Activated T-cell treated with anti-CD3 and anti-CD28 coated beads, Interleukin-2, amount 50 U/mL, for 72 hours (primary cell): Measurements from ENCODE around the gene TSHZ3. TPM values are rescaled to one million over a fixed set of nuclear protein-coding genes. Genes with fewer than 3 reads are reported as not detected.

Experiments used
- ATAC-seq, 2 donors: fragments of 150-1000 bp; cut with Tn5 transposase; replicated peaks in 1 of 2; 2 replicates each; pipeline ENCODE4 v1.10.0; 2021; ENCODE audit warnings: moderate library complexity in 2 of 2, mild to moderate bottlenecking in 1 of 2
- DNase-seq, 2 donors: peaks; one replicate each; pipeline ENCODE4 v3.0.0; 2021 to 2022; ENCODE audit warnings: mixed read lengths in 1 of 2
- H3K27ac Mint-ChIP-seq: one replicate; pipeline ENCODE4 v1.8.0; 2022; ENCODE audit warnings: mild to moderate bottlenecking, moderate library complexity, mixed read lengths
- H3K27me3 Mint-ChIP-seq: one replicate; pipeline ENCODE4 v1.8.0; 2022; ENCODE audit warnings: low read depth, mixed read lengths
- H3K36me3 Mint-ChIP-seq, 2 donors: one replicate each; pipeline ENCODE4 v1.8.0; 2022; ENCODE audit warnings: mixed read lengths in 2 of 2, mild to moderate bottlenecking in 1 of 2; ENCODE audit not compliant: insufficient read depth in 2 of 2
- H3K4me1 Mint-ChIP-seq: one replicate; pipeline ENCODE4 v1.8.0; 2022; ENCODE audit warnings: low read depth, mixed read lengths
- H3K4me3 Mint-ChIP-seq, 2 donors: one replicate each; pipeline ENCODE4 v1.8.0; 2022; ENCODE audit warnings: mild to moderate bottlenecking in 2 of 2, mixed read lengths in 2 of 2, moderate library complexity in 2 of 2
- H3K9me3 Mint-ChIP-seq, 2 donors: one replicate each; pipeline ENCODE4 v1.8.0; 2022; ENCODE audit warnings: mixed read lengths in 2 of 2
- total RNA-seq, 2 donors: library from RNA; stranded (reverse); gene quantifications; one replicate each; pipeline ENCODE4 v1.2.3, GENCODE V29; 2022

The TSHZ3 gene
- total RNA-seq, 2 donors from 2014 or later: 0.74 to 3.0 TPM

- H3K27ac Mint-ChIP-seq: no peak overlapping the region
- H3K9me3 Mint-ChIP-seq: no peaks in the 10 kb centered on the region
- ATAC-seq: no peak
- peaks cover 22% of the 10 kb centered on the region for H3K27me3 Mint-ChIP-seq
- H3K4me3 Mint-ChIP-seq: no peak overlapping the region
- H3K4me1 Mint-ChIP-seq: no peaks in the 10 kb centered on the region
- H3K36me3 Mint-ChIP-seq: no peaks in the 10 kb centered on the region
- DNase-seq: no peak
Measured at GRCh38 chr19:31263328-31263727, 85.9 kb downstream of the TSHZ3 start.

GRCh38 chr19:31262725-31263191 lies 86.5 kb downstream of the TSHZ3 start:
- Mint-ChIP-seq H3K27me3 (peaks cover 22% of the 10 kb centered on the region), H3K4me1 (no peaks in the 10 kb centered on the region), H3K4me3 (no peak overlapping the region), H3K27ac (no peak overlapping the region), H3K9me3 (no peaks in the 10 kb centered on the region), H3K36me3 (no peaks in the 10 kb centered on the region)
- DNase-seq: no peak
- ATAC-seq: no peak

- peaks cover 22% of the 10 kb centered on the region for H3K27me3 Mint-ChIP-seq
- no peak overlapping the region for H3K27ac Mint-ChIP-seq
- no peak for DNase-seq
- H3K9me3 Mint-ChIP-seq: no peaks in the 10 kb centered on the region
- H3K4me1 Mint-ChIP-seq: no peaks in the 10 kb centered on the region
- H3K4me3 Mint-ChIP-seq: no peak overlapping the region
- H3K36me3 Mint-ChIP-seq: no peaks in the 10 kb centered on the region
- ATAC-seq: no peak
Measured at GRCh38 chr19:31261603-31262212, 87.5 kb downstream of the TSHZ3 start.

GRCh38 chr19:31261019-31261602 lies 88.1 kb downstream of the TSHZ3 start:
- H3K27me3 Mint-ChIP-seq: peaks cover 22% of the 10 kb centered on the region
- H3K4me1 Mint-ChIP-seq: no peaks in the 10 kb centered on the region
- H3K9me3 Mint-ChIP-seq: no peaks in the 10 kb centered on the region
- no peak overlapping the region for H3K27ac Mint-ChIP-seq
- no peak for DNase-seq
- H3K4me3 Mint-ChIP-seq: no peak overlapping the region
- no peak for ATAC-seq
- no peaks in the 10 kb centered on the region for H3K36me3 Mint-ChIP-seq

GRCh38 chr19:31260171-31260933 lies 88.9 kb downstream of the TSHZ3 start:
- Mint-ChIP-seq H3K36me3 (no peaks in the 10 kb centered on the region), H3K27me3 (peaks cover 22% of the 10 kb centered on the region), H3K9me3 (no peaks in the 10 kb centered on the region), H3K4me1 (no peaks in the 10 kb centered on the region), H3K27ac (no peak overlapping the region), H3K4me3 (no peak overlapping the region)
- DNase-seq (no peak), ATAC-seq (no peak)

GRCh38 chr19:31258211-31259052 lies 90.8 kb downstream of the TSHZ3 start:
- Mint-ChIP-seq H3K9me3 (no peaks in the 10 kb centered on the region), H3K4me3 (no peak overlapping the region), H3K4me1 (no peaks in the 10 kb centered on the region), H3K27ac (no peak overlapping the region), H3K36me3 (no peaks in the 10 kb centered on the region), H3K27me3 (peaks cover 22% of the 10 kb centered on the region)
- DNase-seq (no peak), ATAC-seq (no peak)

GRCh38 chr19:31257426-31258130 lies 91.7 kb downstream of the TSHZ3 start:
- Mint-ChIP-seq H3K4me3 (no peak overlapping the region), H3K27ac (no peak overlapping the region), H3K36me3 (no peaks in the 10 kb centered on the region), H3K4me1 (no peaks in the 10 kb centered on the region), H3K27me3 (peaks cover 19% of the 10 kb centered on the region), H3K9me3 (no peaks in the 10 kb centered on the region)
- DNase-seq: no peak
- ATAC-seq: no peak

GRCh38 chr19:31257025-31257424 lies 92.2 kb downstream of the TSHZ3 start:
- Mint-ChIP-seq H3K36me3 (no peaks in the 10 kb centered on the region), H3K4me1 (no peaks in the 10 kb centered on the region), H3K27me3 (peaks cover 19% of the 10 kb centered on the region), H3K4me3 (no peak overlapping the region), H3K9me3 (no peaks in the 10 kb centered on the region), H3K27ac (no peak overlapping the region)
- ATAC-seq: no peak
- DNase-seq: no peak

- ATAC-seq: no peak
- H3K36me3 Mint-ChIP-seq: no peaks in the 10 kb centered on the region
- DNase-seq: no peak
- H3K4me1 Mint-ChIP-seq: no peaks in the 10 kb centered on the region
- H3K9me3 Mint-ChIP-seq: no peaks in the 10 kb centered on the region
- no peak overlapping the region for H3K27ac Mint-ChIP-seq
- no peak overlapping the region for H3K4me3 Mint-ChIP-seq
- H3K27me3 Mint-ChIP-seq: peaks cover 16% of the 10 kb centered on the region
Measured at GRCh38 chr19:31256593-31256960, 92.7 kb downstream of the TSHZ3 start.

- Mint-ChIP-seq H3K4me1 (no peaks in the 10 kb centered on the region), H3K36me3 (no peaks in the 10 kb centered on the region), H3K27me3 (peaks cover 15% of the 10 kb centered on the region), H3K9me3 (no peaks in the 10 kb centered on the region), H3K4me3 (no peak overlapping the region), H3K27ac (no peak overlapping the region)
- DNase-seq (no peak), ATAC-seq (no peak)
Measured at GRCh38 chr19:31255831-31256592, 93.2 kb downstream of the TSHZ3 start.

- Mint-ChIP-seq H3K4me3 (no peak overlapping the region), H3K36me3 (no peaks in the 10 kb centered on the region), H3K27ac (no peak overlapping the region), H3K4me1 (no peaks in the 10 kb centered on the region), H3K27me3 (peaks cover 13% of the 10 kb centered on the region), H3K9me3 (no peaks in the 10 kb centered on the region)
- no peak for ATAC-seq
- DNase-seq: no peak
Measured at GRCh38 chr19:31255174-31255799, 93.9 kb downstream of the TSHZ3 start.

GRCh38 chr19:31254611-31255010 lies 94.6 kb downstream of the TSHZ3 start:
- ATAC-seq (no peak), DNase-seq (no peak)
- no peak overlapping the region for H3K4me3 Mint-ChIP-seq
- H3K27me3 Mint-ChIP-seq: peaks cover 7% of the 10 kb centered on the region
- H3K4me1 Mint-ChIP-seq: no peaks in the 10 kb centered on the region
- no peaks in the 10 kb centered on the region for H3K9me3 Mint-ChIP-seq
- H3K27ac Mint-ChIP-seq: no peak overlapping the region
- H3K36me3 Mint-ChIP-seq: no peaks in the 10 kb centered on the region
